Panc1 (cell line): Measurements from ENCODE around the gene THADA. TPM values are rescaled to one million over a fixed set of nuclear protein-coding genes. Genes with fewer than 3 reads are reported as not detected.

Experiments used
- ATAC-seq: fragments of 200-7000 bp; cut with Tn5 transposase; 2 replicates; pipeline ENCODE4 v1.9.1; 2020; ENCODE audit warnings: mild to moderate bottlenecking, moderate library complexity
- BruUV-seq: library from RNA; stranded (reverse); fragments of 400-500 nt; replicated peaks from 2 replicates; lab custom pipeline; 2021; lab: Mats Ljungman, UMichigan
- CTCF ChIA-PET: fragments of 300-600 bp; sonication (Branson Sonifier 250); formaldehyde crosslinking; loops from one replicate; lab custom pipeline; 2022; ENCODE audit warnings: antibody characterized with exemption; lab: Charles Lee
- POLR2A ChIA-PET: fragments of 300-600 bp; sonication (Branson Sonifier 250); formaldehyde crosslinking; loops from one replicate; lab custom pipeline; 2022; ENCODE audit warnings: antibody characterized with exemption; lab: Charles Lee
- DNase-seq: peaks from one replicate; pipeline ENCODE4 v3.0.0-alpha.2; 2010; ENCODE audit warnings: low read depth, low spot score
- H3K27ac ChIP-seq: 2 replicates; pipeline ENCODE4 v1.5.1; 2011; ENCODE audit warnings: mild to moderate bottlenecking, low read length, inconsistent platforms
- H3K27me3 ChIP-seq: fragments of 200-500 bp; sonication (Bioruptor generic); 2 replicates; pipeline ENCODE4 v1.6.0; 2014; ENCODE audit warnings: low read length, inconsistent platforms; ENCODE audit not compliant: control insufficient read depth, insufficient read depth
- H3K36me3 ChIP-seq: fragments of 200-500 bp; sonication (Bioruptor generic); 2 replicates; pipeline ENCODE4 v1.5.1; 2014; ENCODE audit warnings: inconsistent platforms, mild to moderate bottlenecking, low read length, moderate library complexity; ENCODE audit not compliant: control insufficient read depth, insufficient read depth
- H3K4me1 ChIP-seq: 2 replicates; pipeline ENCODE4 v1.5.1; 2011; ENCODE audit warnings: inconsistent platforms, mild to moderate bottlenecking, low read length, moderate library complexity; ENCODE audit not compliant: control insufficient read depth, insufficient read depth
- H3K4me3 ChIP-seq, 2 experiments: 2 replicates each; pipeline ENCODE4 v1.5.1; 2011 to 2012; ENCODE audit warnings: low read depth in 2 of 2, low read length in 2 of 2, mild to moderate bottlenecking in 2 of 2, inconsistent platforms in 1 of 2, moderate library complexity in 1 of 2
- H3K9me3 ChIP-seq: fragments of 200-500 bp; sonication (Bioruptor generic); 2 replicates; pipeline ENCODE4 v1.5.1; 2014; ENCODE audit warnings: low read depth, mild to moderate bottlenecking, inconsistent platforms, low read length, moderate library complexity; ENCODE audit not compliant: control insufficient read depth, insufficient read depth
- CTCF ChIP-seq: fragments of 450-650 bp; IDR thresholded peaks from 2 replicates; pipeline ENCODE4 v1.5.1; 2017; ENCODE audit warnings: mild to moderate bottlenecking
- POLR2AphosphoS5 ChIP-seq: IDR thresholded peaks from 2 replicates; pipeline ENCODE4 v1.6.1; 2012; ENCODE audit warnings: mild to moderate bottlenecking, low read depth, low read length, moderate library complexity
- SIN3A ChIP-seq: IDR thresholded peaks from 2 replicates; pipeline ENCODE4 v1.6.1; 2012; ENCODE audit warnings: low read depth, mild to moderate bottlenecking, low read length, moderate library complexity, borderline replicate concordance; ENCODE audit not compliant: insufficient read depth
- TCF7L2 ChIP-seq: IDR thresholded peaks from 2 replicates; pipeline ENCODE4 v1.6.1; 2011; ENCODE audit warnings: mild to moderate bottlenecking, low read depth, low read length, inconsistent platforms
- in situ Hi-C: cut with HindIII; loops from 2 replicates; pipeline ENCODE4 v1.10.0; 2016; ENCODE audit warnings: low sequenced_read_pairs, low pct_unique_long_range_greater_than_20kb
- intact Hi-C: fragments of 100-400 bp; cut with micrococcal nuclease; formaldehyde crosslinking; loops from one replicate; pipeline ENCODE4 v1.10.0; 2022; ENCODE audit not compliant: unreplicated experiment
- total RNA-seq: library from RNA; stranded (reverse); gene quantifications from one replicate; pipeline ENCODE4 v1.2.1, GENCODE V29; 2021; ENCODE audit not compliant: unreplicated experiment
- TF ChIP-seq, protein P1 (sequence below), 2 experiments: IDR thresholded peaks; 2 replicates each; pipeline ENCODE4 v1.6.1; 2011 to 2012; ENCODE audit warnings: low read depth in 2 of 2, control low read depth in 1 of 2, low read length in 1 of 2, mild to moderate bottlenecking in 1 of 2, moderate library complexity in 1 of 2; ENCODE audit not compliant: insufficient read depth in 1 of 2

The THADA gene
- total RNA-seq, 1 experiment from 2014 or later = 37.2 TPM

- CTCF ChIA-PET = no interaction called here
- no TSS peak for BruUV-seq
- H3K9me3 ChIP-seq = no peaks in the 10 kb centered on the region
- H3K27ac ChIP-seq = no peak overlapping the region
- POLR2A ChIA-PET = no interaction called here
- ATAC-seq = no peak
- in situ Hi-C loops = no loop called here
- H3K27me3 ChIP-seq = no peaks in the 10 kb centered on the region
- no peak for DNase-seq
- TF ChIP-seq CTCF (no peak), SIN3A (no peak), TCF7L2 (no peak), POLR2AphosphoS5 (no peak)
- TF ChIP-seq, protein P1, sequence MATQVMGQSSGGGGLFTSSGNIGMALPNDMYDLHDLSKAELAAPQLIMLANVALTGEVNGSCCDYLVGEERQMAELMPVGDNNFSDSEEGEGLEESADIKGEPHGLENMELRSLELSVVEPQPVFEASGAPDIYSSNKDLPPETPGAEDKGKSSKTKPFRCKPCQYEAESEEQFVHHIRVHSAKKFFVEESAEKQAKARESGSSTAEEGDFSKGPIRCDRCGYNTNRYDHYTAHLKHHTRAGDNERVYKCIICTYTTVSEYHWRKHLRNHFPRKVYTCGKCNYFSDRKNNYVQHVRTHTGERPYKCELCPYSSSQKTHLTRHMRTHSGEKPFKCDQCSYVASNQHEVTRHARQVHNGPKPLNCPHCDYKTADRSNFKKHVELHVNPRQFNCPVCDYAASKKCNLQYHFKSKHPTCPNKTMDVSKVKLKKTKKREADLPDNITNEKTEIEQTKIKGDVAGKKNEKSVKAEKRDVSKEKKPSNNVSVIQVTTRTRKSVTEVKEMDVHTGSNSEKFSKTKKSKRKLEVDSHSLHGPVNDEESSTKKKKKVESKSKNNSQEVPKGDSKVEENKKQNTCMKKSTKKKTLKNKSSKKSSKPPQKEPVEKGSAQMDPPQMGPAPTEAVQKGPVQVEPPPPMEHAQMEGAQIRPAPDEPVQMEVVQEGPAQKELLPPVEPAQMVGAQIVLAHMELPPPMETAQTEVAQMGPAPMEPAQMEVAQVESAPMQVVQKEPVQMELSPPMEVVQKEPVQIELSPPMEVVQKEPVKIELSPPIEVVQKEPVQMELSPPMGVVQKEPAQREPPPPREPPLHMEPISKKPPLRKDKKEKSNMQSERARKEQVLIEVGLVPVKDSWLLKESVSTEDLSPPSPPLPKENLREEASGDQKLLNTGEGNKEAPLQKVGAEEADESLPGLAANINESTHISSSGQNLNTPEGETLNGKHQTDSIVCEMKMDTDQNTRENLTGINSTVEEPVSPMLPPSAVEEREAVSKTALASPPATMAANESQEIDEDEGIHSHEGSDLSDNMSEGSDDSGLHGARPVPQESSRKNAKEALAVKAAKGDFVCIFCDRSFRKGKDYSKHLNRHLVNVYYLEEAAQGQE (IDR thresholded peaks at IDR 0.05; ENCODE audit: insufficient read depth in 1 of 2, low read depth in 2 of 2, low read length in 1 of 2) = no peak
- H3K4me3 ChIP-seq = no peak overlapping the region
- peaks cover 15% of the 10 kb centered on the region; the same call in 1 of the 2 replicates for H3K4me1 ChIP-seq
- H3K36me3 ChIP-seq = 0 out of 2 replicates have a peak, but pooled peaks cover 2% of the 10 kb centered on the region
- intact Hi-C loops = no loop called here
Measured at GRCh38 chr2:43393918-43394317, 201.9 kb downstream of the THADA start.

DNA sequence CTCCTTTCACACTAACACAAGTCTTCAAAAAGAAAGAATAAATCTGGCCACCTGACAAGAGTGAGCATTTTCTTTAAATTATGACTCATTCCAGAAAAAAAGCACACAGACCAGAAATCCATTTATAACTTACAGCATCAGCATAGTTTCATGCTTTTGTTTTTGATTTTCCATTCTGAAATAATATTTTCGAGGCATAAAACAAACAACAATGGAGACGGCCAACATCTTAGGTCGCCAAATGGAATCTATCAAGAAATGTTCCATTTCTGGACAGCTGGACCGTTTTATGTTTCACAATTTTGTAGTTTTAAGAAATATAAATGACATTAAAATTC lies 204.0 kb downstream of the THADA start:
- in situ Hi-C loops = no loop called here
- no peaks in the 10 kb centered on the region for H3K9me3 ChIP-seq
- no peak for ATAC-seq
- no TSS peak for BruUV-seq
- peaks cover 15% of the 10 kb centered on the region; the same call in 1 of the 2 replicates for H3K4me1 ChIP-seq
- TF ChIP-seq SIN3A (no peak), CTCF (no peak), TCF7L2 (no peak), POLR2AphosphoS5 (no peak)
- TF ChIP-seq, protein P1 (IDR thresholded peaks at IDR 0.05; ENCODE audit: insufficient read depth in 1 of 2, low read depth in 2 of 2, low read length in 1 of 2) = no peak
- no peaks in the 10 kb centered on the region for H3K27me3 ChIP-seq
- H3K27ac ChIP-seq = no peak overlapping the region
- POLR2A ChIA-PET = no interaction called here
- H3K36me3 ChIP-seq = no peaks in the 10 kb centered on the region
- no peak for DNase-seq
- no peak overlapping the region for H3K4me3 ChIP-seq
- CTCF ChIA-PET = no interaction called here
- intact Hi-C loops = no loop called here
